Esophagus squamous epithelium (tissue), 4 donors: ENCODE measurements around the gene ABCE1.

Source experiments
- POLR2A ChIP-seq, 4 donors: fragments of 450-650 bp; IDR thresholded peaks; one replicate each; pipeline ENCODE4 v1.6.1; 2017; ENCODE audit warnings: antibody characterized with exemption in 4 of 4, mild to moderate bottlenecking in 4 of 4, moderate library complexity in 3 of 4
- TF ChIP-seq, protein P1 (sequence below), 6 experiments: fragments of 450-650 bp in 4 of 6; fragments of 200-600 bp in 2 of 6; sonication (generic) in 2 of 6; IDR thresholded peaks; one replicate each; pipeline ENCODE4 v1.5.1; 2016 to 2019; ENCODE audit warnings: antibody characterized with exemption in 6 of 6, mild to moderate bottlenecking in 4 of 6, moderate library complexity in 4 of 6

DNA sequence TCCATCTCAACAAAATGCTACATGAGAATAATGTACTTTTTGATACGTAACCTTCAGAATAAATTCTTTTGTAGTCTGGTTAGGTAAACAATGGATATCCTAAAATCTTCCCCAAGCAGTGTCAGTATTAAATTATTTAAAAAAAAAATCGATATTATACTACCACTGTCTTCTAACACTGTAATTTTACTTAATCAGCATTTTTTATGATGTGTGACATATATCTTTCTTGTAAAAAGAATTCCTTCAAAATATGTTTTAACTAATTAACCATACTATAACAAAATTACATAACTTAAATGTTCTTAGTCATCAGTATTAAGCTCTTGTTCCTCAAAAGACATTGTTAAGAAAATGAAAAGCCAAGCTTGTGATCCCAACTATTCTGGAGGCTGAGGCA, 69.8 kb downstream of the ABCE1 start:
- TF ChIP-seq, protein P1, sequence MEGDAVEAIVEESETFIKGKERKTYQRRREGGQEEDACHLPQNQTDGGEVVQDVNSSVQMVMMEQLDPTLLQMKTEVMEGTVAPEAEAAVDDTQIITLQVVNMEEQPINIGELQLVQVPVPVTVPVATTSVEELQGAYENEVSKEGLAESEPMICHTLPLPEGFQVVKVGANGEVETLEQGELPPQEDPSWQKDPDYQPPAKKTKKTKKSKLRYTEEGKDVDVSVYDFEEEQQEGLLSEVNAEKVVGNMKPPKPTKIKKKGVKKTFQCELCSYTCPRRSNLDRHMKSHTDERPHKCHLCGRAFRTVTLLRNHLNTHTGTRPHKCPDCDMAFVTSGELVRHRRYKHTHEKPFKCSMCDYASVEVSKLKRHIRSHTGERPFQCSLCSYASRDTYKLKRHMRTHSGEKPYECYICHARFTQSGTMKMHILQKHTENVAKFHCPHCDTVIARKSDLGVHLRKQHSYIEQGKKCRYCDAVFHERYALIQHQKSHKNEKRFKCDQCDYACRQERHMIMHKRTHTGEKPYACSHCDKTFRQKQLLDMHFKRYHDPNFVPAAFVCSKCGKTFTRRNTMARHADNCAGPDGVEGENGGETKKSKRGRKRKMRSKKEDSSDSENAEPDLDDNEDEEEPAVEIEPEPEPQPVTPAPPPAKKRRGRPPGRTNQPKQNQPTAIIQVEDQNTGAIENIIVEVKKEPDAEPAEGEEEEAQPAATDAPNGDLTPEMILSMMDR (IDR thresholded peaks at IDR 0.05) = no peak
- TF ChIP-seq POLR2A (IDR thresholded peaks at IDR 0.05) = no peak
